BJ (cell line): Measurements from ENCODE around the gene MYH11. TPM values are rescaled to one million over a fixed set of nuclear protein-coding genes. Genes with fewer than 3 reads are reported as not detected.

Experiments used
- CTCF ChIA-PET: fragments of 350-600 bp; formaldehyde crosslinking; extraction: SDS; loops from one replicate; lab custom pipeline; 2021; ENCODE audit warnings: antibody characterized with exemption, inconsistent platforms; lab: Yijun Ruan, JAX
- POLR2A ChIA-PET: fragments of 300-600 bp; sonication (Branson Sonifier 250); formaldehyde crosslinking; extraction: SDS; loops from one replicate; lab custom pipeline; 2021; ENCODE audit warnings: antibody characterized with exemption; lab: Charles Lee
- DNase-seq: peaks from one replicate; pipeline ENCODE4 v3.0.0-alpha.2; 2011; ENCODE audit warnings: low read depth
- H3K27me3 ChIP-seq: 2 replicates; pipeline ENCODE4 v1.6.0; 2011; ENCODE audit warnings: low read length; ENCODE audit not compliant: control insufficient read depth, insufficient read depth
- H3K36me3 ChIP-seq: 2 replicates; pipeline ENCODE4 v1.5.1; 2011; ENCODE audit warnings: low read length; ENCODE audit not compliant: control insufficient read depth, insufficient read depth
- H3K4me3 ChIP-seq: 2 replicates; pipeline ENCODE4 v1.5.1; 2011; ENCODE audit warnings: low read depth, mild to moderate bottlenecking, control low read depth, low read length
- CTCF ChIP-seq: IDR thresholded peaks from 2 replicates; pipeline ENCODE4 v1.5.1; 2011; ENCODE audit warnings: low read depth, mild to moderate bottlenecking, control low read depth, inconsistent platforms, low read length, moderate library complexity; ENCODE audit not compliant: insufficient read depth
- polyA plus RNA-seq: library from polyadenylated mRNA; depleted of rRNA; stranded (reverse); fragments of >200 nt; gene quantifications from 2 replicates; pipeline ENCODE4 v1.2.3, GENCODE V29; 2011

MYH11 gene
- polyA plus RNA-seq, 1 experiment = 0.27 TPM

GRCh38 chr16:15770512-15770911 is 86.3 kb downstream of the MYH11 start:
- TF ChIP-seq CTCF = no peak
- no peaks in the 10 kb centered on the region; the same call in 1 of the 2 replicates for H3K27me3 ChIP-seq
- H3K4me3 ChIP-seq = no peak overlapping the region
- ChIA-PET POLR2A (interaction anchor here (0.5 kb wide), 1 partner anchor 11 kb away, joined by 5 read pairs; no protein-coding TSS in a partner anchor), CTCF (interaction anchor here (0.7 to 3.8 kb wide), 5 partner anchors 11 to 52 kb away, joined by 3 to 33 read pairs (median 5); no protein-coding TSS in a partner anchor)
- DNase-seq = no peak
- H3K36me3 ChIP-seq = no peaks in the 10 kb centered on the region

- no peak for DNase-seq
- no peak for TF ChIP-seq CTCF
- POLR2A ChIA-PET = interaction anchor here (0.5 kb wide), 1 partner anchor 11 kb away, joined by 5 read pairs; no protein-coding TSS in a partner anchor
- H3K4me3 ChIP-seq = no peak overlapping the region
- CTCF ChIA-PET = interaction anchor here (0.7 to 3.8 kb wide), 5 partner anchors 10 to 53 kb away, joined by 3 to 33 read pairs (median 5); no protein-coding TSS in a partner anchor
- H3K27me3 ChIP-seq = no peaks in the 10 kb centered on the region; the same call in 1 of the 2 replicates
- H3K36me3 ChIP-seq = no peaks in the 10 kb centered on the region
These were observed 86.7 kb downstream of the MYH11 start for GRCh38 chr16:15770107-15770506.

GRCh38 chr16:15769239-15769638 is 87.6 kb downstream of the MYH11 start:
- no peak for DNase-seq
- no peak for TF ChIP-seq CTCF
- Histone ChIP-seq H3K27me3 (no peaks in the 10 kb centered on the region; the same call in 1 of the 2 replicates), H3K4me3 (no peak overlapping the region), H3K36me3 (no peaks in the 10 kb centered on the region)
- ChIA-PET POLR2A (no interaction called here), CTCF (interaction anchor here (1.0 to 2.0 kb wide), 3 partner anchors 8 to 53 kb away, joined by 3 to 6 read pairs (median 3); no protein-coding TSS in a partner anchor)

GRCh38 chr16:15768201-15768600 is 88.6 kb downstream of the MYH11 start:
- Histone ChIP-seq H3K4me3 (no peak overlapping the region), H3K36me3 (no peaks in the 10 kb centered on the region), H3K27me3 (peaks cover 1% of the 10 kb centered on the region)
- ChIA-PET CTCF (interaction anchor here (1.5 kb wide), 1 partner anchor 54 kb away, joined by 3 read pairs; no protein-coding TSS in a partner anchor), POLR2A (no interaction called here)
- TF ChIP-seq CTCF = no peak
- DNase-seq = no peak

- H3K27me3 ChIP-seq = peaks cover 1% of the 10 kb centered on the region
- TF ChIP-seq CTCF = no peak
- no peaks in the 10 kb centered on the region for H3K36me3 ChIP-seq
- ChIA-PET POLR2A (no interaction called here), CTCF (interaction anchor here (0.6 to 4.5 kb wide), 12 partner anchors 8 to 290 kb away, joined by 3 to 53 read pairs (median 6); no protein-coding TSS in a partner anchor)
- DNase-seq = no peak
- H3K4me3 ChIP-seq = no peak overlapping the region
These were observed 89.9 kb downstream of the MYH11 start for GRCh38 chr16:15766918-15767317.
